Ishikawa (cell line): ENCODE data around the gene MYH10.

Experiments
- FOXM1 ChIP-seq: IDR thresholded peaks from 2 replicates; pipeline ENCODE4 v1.6.1; 2012; ENCODE audit warnings: low read depth, borderline replicate concordance
- NFIC ChIP-seq: IDR thresholded peaks from 2 replicates; pipeline ENCODE4 v1.6.1; 2012
- TAF1 ChIP-seq: IDR thresholded peaks from 2 replicates; pipeline ENCODE4 v1.6.1; 2012; ENCODE audit warnings: low read depth, mild to moderate bottlenecking
- YY1 ChIP-seq: IDR thresholded peaks from 2 replicates; pipeline ENCODE4 v1.6.1; 2012; ENCODE audit warnings: low read depth
- TF ChIP-seq, protein P1 (sequence below): IDR thresholded peaks from 2 replicates; pipeline ENCODE4 v1.6.1; 2012

DNA sequence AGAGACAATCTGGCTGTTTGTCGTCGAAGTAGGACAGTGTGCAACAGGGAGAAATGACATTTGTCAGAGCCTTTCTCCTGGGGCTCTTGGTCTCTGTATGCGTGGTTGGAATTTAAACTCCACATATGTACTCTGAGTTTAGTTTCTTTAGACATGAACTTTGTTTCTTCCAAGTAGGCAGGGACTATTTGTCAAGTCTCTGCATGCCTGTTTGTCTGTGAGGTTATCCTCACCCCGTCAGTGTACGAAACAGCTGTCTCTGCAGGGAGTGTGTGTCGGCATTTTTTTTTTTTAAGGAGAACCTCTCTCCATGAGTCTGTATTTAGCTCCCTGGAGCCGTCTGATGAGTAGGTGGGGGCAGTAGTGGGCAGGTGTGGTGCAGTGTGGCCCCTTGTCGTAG lies 165.2 kb downstream of the MYH10 start:
- TF ChIP-seq, protein P1, sequence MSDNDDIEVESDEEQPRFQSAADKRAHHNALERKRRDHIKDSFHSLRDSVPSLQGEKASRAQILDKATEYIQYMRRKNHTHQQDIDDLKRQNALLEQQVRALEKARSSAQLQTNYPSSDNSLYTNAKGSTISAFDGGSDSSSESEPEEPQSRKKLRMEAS = no peak
- TF ChIP-seq TAF1 (no peak), NFIC (no peak), FOXM1 (no peak), YY1 (no peak)
